Measurements from ENCODE around the gene STK24.

DNA sequence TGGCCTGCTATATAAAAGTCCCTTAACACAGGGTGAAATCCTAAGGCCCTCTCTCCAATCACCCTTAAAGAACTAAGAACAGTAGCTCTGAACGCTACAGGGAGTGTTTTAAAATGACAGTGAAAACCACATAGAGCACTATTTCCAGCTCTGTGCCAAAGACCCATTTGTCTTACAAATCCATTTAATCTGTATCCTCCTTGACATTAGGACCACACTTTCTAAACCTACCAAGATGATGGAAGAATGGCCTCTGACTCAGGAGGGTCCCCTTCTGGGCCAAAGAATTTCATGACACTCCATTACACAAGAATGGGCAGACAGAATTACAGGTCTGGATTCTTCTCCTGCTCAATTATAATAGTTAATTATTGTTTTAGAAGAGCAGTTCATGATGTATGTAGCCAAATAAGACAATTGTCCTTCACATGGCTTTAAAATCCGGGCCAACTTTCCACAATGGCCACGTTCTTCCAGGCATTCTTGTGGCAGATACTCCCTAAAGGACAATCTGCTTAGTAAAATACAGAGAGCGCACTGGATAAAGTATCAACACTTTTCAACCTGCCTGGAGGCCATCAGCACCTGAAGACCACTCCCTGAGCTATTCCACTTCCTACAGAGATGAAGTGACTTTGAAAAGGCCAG, 61.0 kb downstream of the STK24 start:
- TF ChIP-seq, protein P1, sequence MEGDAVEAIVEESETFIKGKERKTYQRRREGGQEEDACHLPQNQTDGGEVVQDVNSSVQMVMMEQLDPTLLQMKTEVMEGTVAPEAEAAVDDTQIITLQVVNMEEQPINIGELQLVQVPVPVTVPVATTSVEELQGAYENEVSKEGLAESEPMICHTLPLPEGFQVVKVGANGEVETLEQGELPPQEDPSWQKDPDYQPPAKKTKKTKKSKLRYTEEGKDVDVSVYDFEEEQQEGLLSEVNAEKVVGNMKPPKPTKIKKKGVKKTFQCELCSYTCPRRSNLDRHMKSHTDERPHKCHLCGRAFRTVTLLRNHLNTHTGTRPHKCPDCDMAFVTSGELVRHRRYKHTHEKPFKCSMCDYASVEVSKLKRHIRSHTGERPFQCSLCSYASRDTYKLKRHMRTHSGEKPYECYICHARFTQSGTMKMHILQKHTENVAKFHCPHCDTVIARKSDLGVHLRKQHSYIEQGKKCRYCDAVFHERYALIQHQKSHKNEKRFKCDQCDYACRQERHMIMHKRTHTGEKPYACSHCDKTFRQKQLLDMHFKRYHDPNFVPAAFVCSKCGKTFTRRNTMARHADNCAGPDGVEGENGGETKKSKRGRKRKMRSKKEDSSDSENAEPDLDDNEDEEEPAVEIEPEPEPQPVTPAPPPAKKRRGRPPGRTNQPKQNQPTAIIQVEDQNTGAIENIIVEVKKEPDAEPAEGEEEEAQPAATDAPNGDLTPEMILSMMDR (IDR thresholded peaks at IDR 0.05): no peak
- no peak for TF ChIP-seq POLR2A (IDR thresholded peaks at IDR 0.05)

Measured in tibial nerve (tissue), 3 donors.